CD4-positive, alpha-beta memory T cell (primary cell): ENCODE results near the gene SSU72. TPM values are rescaled to one million over a fixed set of nuclear protein-coding genes. Genes with fewer than 3 reads are reported as not detected.
A peak's percentile ranks its signal among the peaks of the same experiment; 100 is the strongest.

Experiments used
- CTCF ChIA-PET: fragments of 350-600 bp; sonication (Branson Sonifier 250); formaldehyde crosslinking; loops from one replicate; lab custom pipeline; 2021; ENCODE audit warnings: inconsistent platforms; ENCODE audit not compliant: partially characterized antibody; lab: Charles Lee
- POLR2A ChIA-PET: fragments of 350-600 bp; sonication (Branson Sonifier 250); formaldehyde crosslinking; loops from one replicate; lab custom pipeline; 2021; ENCODE audit not compliant: partially characterized antibody; lab: Charles Lee
- DNase-seq, 5 donors: peaks; one replicate each; pipeline versions ENCODE4 v3.0.0 to v3.0.0-alpha.2; 2020 to 2022; ENCODE audit warnings: mixed read lengths in 1 of 5
- H3K27ac ChIP-seq: one replicate; pipeline ENCODE4 v1.7.0; 2013; ENCODE audit warnings: low read depth, low read length
- H3K27me3 ChIP-seq: 2 replicates; pipeline ENCODE4 v1.7.0; 2013; ENCODE audit warnings: mild to moderate bottlenecking, low read length, moderate library complexity; ENCODE audit not compliant: insufficient read depth
- H3K36me3 ChIP-seq: 2 replicates; pipeline ENCODE4 v1.7.0; 2013; ENCODE audit warnings: mild to moderate bottlenecking, low read length, moderate library complexity; ENCODE audit not compliant: insufficient read depth
- H3K4me1 ChIP-seq: 2 replicates; pipeline ENCODE4 v1.7.0; 2013; ENCODE audit warnings: mild to moderate bottlenecking, low read length, moderate library complexity; ENCODE audit not compliant: insufficient read depth
- H3K4me3 ChIP-seq, 2 donors: one replicate each; pipeline ENCODE4 v1.7.0; 2013; ENCODE audit warnings: low read length in 2 of 2, mild to moderate bottlenecking in 1 of 2
- H3K9me3 ChIP-seq, 2 donors: one replicate each; pipeline ENCODE4 v1.7.0; 2013; ENCODE audit warnings: low read length in 2 of 2, control low read depth in 1 of 2; ENCODE audit not compliant: control insufficient read depth in 1 of 2
- H3K27ac Mint-ChIP-seq, 7 donors: one replicate each; pipeline ENCODE4 v1.8.0; 2020 to 2021; ENCODE audit warnings: mixed read lengths in 7 of 7, mild to moderate bottlenecking in 6 of 7, inconsistent platforms in 3 of 7, moderate library complexity in 3 of 7
- H3K27me3 Mint-ChIP-seq, 2 donors: one replicate each; pipeline ENCODE4 v1.8.0; 2020 to 2021; ENCODE audit warnings: mixed read lengths in 2 of 2
- H3K36me3 Mint-ChIP-seq, 2 donors: one replicate each; pipeline ENCODE4 v1.8.0; 2020 to 2021; ENCODE audit warnings: mixed read lengths in 2 of 2, inconsistent platforms in 1 of 2, mild to moderate bottlenecking in 1 of 2
- H3K4me1 Mint-ChIP-seq, 4 donors: one replicate each; pipeline ENCODE4 v1.8.0; 2020 to 2021; ENCODE audit warnings: mixed read lengths in 4 of 4, mild to moderate bottlenecking in 1 of 4
- H3K4me3 Mint-ChIP-seq, 8 donors: one replicate each; pipeline ENCODE4 v1.8.0; 2020 to 2021; ENCODE audit warnings: mixed read lengths in 8 of 8, mild to moderate bottlenecking in 7 of 8, moderate library complexity in 6 of 8, inconsistent platforms in 3 of 8
- H3K9me3 Mint-ChIP-seq, 8 donors: one replicate each; pipeline ENCODE4 v1.8.0; 2020 to 2021; ENCODE audit warnings: mixed read lengths in 8 of 8, mild to moderate bottlenecking in 5 of 8, inconsistent platforms in 3 of 8, moderate library complexity in 1 of 8
- intact Hi-C: fragments of 100-400 bp; cut with micrococcal nuclease; formaldehyde crosslinking; loops from one replicate; pipeline ENCODE4 v1.15.1; 2023
- polyA plus RNA-seq, 2 donors: library from polyadenylated mRNA; unstranded; fragments of 300-500 nt; fragmentation: Illumina TruSeq; gene quantifications; one replicate each; pipeline ENCODE4 v1.2.3, GENCODE V29; 2021
- total RNA-seq, 2 experiments: library from RNA; stranded (reverse); gene quantifications; one replicate each; pipeline ENCODE4 v1.2.3, GENCODE V29; 2021

SSU72 gene
- total and polyA plus RNA-seq, 4 experiments from 2014 or later, result 128 to 209 (median 167) TPM

GRCh38 chr1:1567152-1567875 is 7.3 kb downstream of the SSU72 start:
- Mint-ChIP-seq H3K27ac (peak overlapping the region in 6 of 7 donors; percentile 30 to 89 (median 62)), H3K4me3 (peak overlapping the region in 3 of 8 donors; percentile 20 to 58 (median 30)), H3K36me3 (peaks cover 25 to 60% of the 10 kb centered on the region in 2 donors)

DNA sequence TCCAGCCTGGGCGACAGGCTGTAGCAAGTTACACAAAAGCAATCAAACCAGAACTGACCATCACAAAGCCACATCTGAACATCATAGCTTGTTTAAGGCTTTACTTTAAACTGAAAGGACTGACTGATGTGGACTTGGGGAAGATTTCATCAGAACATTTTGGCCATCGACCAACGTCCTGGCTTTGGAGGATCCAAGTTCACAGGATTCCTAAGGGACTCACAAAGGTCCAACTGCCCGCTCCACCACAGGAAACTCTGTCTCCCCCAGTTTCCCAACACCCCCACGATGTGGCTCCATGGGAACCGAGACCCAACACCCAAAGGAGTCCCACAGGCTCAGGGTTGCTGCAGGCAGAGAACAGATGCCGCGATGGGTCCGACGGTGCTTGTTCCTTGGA is 9.3 kb downstream of the SSU72 start:
- Histone ChIP-seq H3K27ac (no peak overlapping the region), H3K9me3 (no peaks in the 10 kb centered on the region), H3K4me1 (peaks cover 33% of the 10 kb centered on the region), H3K36me3 (peaks cover 34% of the 10 kb centered on the region), H3K4me3 (no peak overlapping the region), H3K27me3 (no peaks in the 10 kb centered on the region)
- CTCF ChIA-PET, result no interaction called here
- Mint-ChIP-seq H3K9me3 (no peaks in the 10 kb centered on the region), H3K27me3 (no peaks in the 10 kb centered on the region), H3K27ac (peak overlapping the region in 1 of 7 donors; percentile 53), H3K36me3 (peaks cover 29 to 62% of the 10 kb centered on the region in 2 donors), H3K4me1 (peaks cover 19 to 47% (median 35%) of the 10 kb centered on the region in 4 donors), H3K4me3 (no peak overlapping the region)
- intact Hi-C loops, result no loop called here
- POLR2A ChIA-PET, result interaction anchor here (2.1 kb wide), 1 partner anchor 9 kb away, joined by 6 read pairs; no protein-coding TSS in a partner anchor
- DNase-seq, result no peak

More at GRCh38 chr1:1567152-1567875, 7.3 kb downstream of the SSU72 start:
- Histone ChIP-seq H3K27ac (no peak overlapping the region), H3K9me3 (no peaks in the 10 kb centered on the region), H3K4me3 (no peak overlapping the region), H3K4me1 (peaks cover 46% of the 10 kb centered on the region), H3K27me3 (no peaks in the 10 kb centered on the region), H3K36me3 (peaks cover 32% of the 10 kb centered on the region)
- intact Hi-C loops, result no loop called here
- H3K9me3 Mint-ChIP-seq, result no peaks in the 10 kb centered on the region
- no peak for DNase-seq
- H3K4me1 Mint-ChIP-seq, result peaks cover 25 to 57% (median 44%) of the 10 kb centered on the region in 4 donors
- CTCF ChIA-PET, result interaction anchor here (0.7 kb wide), 1 partner anchor 19 kb away, joined by 3 read pairs; no protein-coding TSS in a partner anchor
- no peaks in the 10 kb centered on the region for H3K27me3 Mint-ChIP-seq
- POLR2A ChIA-PET, result no interaction called here

- Mint-ChIP-seq H3K4me3 (no peak overlapping the region), H3K27me3 (no peaks in the 10 kb centered on the region), H3K27ac (peak overlapping the region in 2 of 7 donors; percentile 53 to 75), H3K4me1 (peaks cover 14 to 37% (median 26%) of the 10 kb centered on the region in 4 donors), H3K36me3 (peaks cover 28 to 56% of the 10 kb centered on the region in 2 donors), H3K9me3 (no peaks in the 10 kb centered on the region)
- ChIA-PET POLR2A (interaction anchor here (2.1 kb wide), 1 partner anchor 10 kb away, joined by 6 read pairs; no protein-coding TSS in a partner anchor), CTCF (no interaction called here)
- Histone ChIP-seq H3K27ac (no peak overlapping the region), H3K4me3 (no peak overlapping the region), H3K9me3 (no peaks in the 10 kb centered on the region), H3K27me3 (no peaks in the 10 kb centered on the region), H3K36me3 (peaks cover 27% of the 10 kb centered on the region), H3K4me1 (peaks cover 22% of the 10 kb centered on the region)
- DNase-seq, result no peak
- intact Hi-C loops, result no loop called here
Measured at GRCh38 chr1:1564268-1564667, 10.4 kb downstream of the SSU72 start.

- Histone ChIP-seq H3K9me3 (no peaks in the 10 kb centered on the region), H3K4me3 (no peak overlapping the region), H3K36me3 (peaks cover 27% of the 10 kb centered on the region), H3K4me1 (peaks cover 19% of the 10 kb centered on the region), H3K27ac (no peak overlapping the region), H3K27me3 (no peaks in the 10 kb centered on the region)
- no peaks in the 10 kb centered on the region for H3K9me3 Mint-ChIP-seq
- peaks cover 13 to 39% (median 25%) of the 10 kb centered on the region in 4 donors for H3K4me1 Mint-ChIP-seq
- H3K36me3 Mint-ChIP-seq, result peaks cover 28 to 54% of the 10 kb centered on the region in 2 donors
- intact Hi-C loops, result no loop called here
- ChIA-PET POLR2A (no interaction called here), CTCF (no interaction called here)
- DNase-seq, result no peak
- peak overlapping the region in 1 of 7 donors; percentile 37 for H3K27ac Mint-ChIP-seq
- no peaks in the 10 kb centered on the region for H3K27me3 Mint-ChIP-seq
- H3K4me3 Mint-ChIP-seq, result no peak overlapping the region
Measured at GRCh38 chr1:1563688-1564087, 11.0 kb downstream of the SSU72 start.

- Histone ChIP-seq H3K36me3 (peaks cover 27% of the 10 kb centered on the region), H3K4me3 (no peak overlapping the region), H3K27me3 (no peaks in the 10 kb centered on the region), H3K4me1 (peaks cover 10% of the 10 kb centered on the region), H3K9me3 (no peaks in the 10 kb centered on the region), H3K27ac (no peak overlapping the region)
- Mint-ChIP-seq H3K4me1 (peaks cover 11 to 39% (median 22%) of the 10 kb centered on the region in 4 donors), H3K9me3 (no peaks in the 10 kb centered on the region), H3K4me3 (no peak overlapping the region), H3K27ac (no peak overlapping the region), H3K27me3 (no peaks in the 10 kb centered on the region), H3K36me3 (peaks cover 28 to 54% of the 10 kb centered on the region in 2 donors)
- no peak for DNase-seq
- intact Hi-C loops, result no loop called here
- CTCF ChIA-PET, result no interaction called here
- POLR2A ChIA-PET, result no interaction called here
Measured at GRCh38 chr1:1562556-1563195, 12.0 kb downstream of the SSU72 start.

- Mint-ChIP-seq H3K9me3 (no peaks in the 10 kb centered on the region), H3K27ac (peak overlapping the region in 2 of 7 donors; percentile 19 to 83), H3K36me3 (peaks cover 25 to 48% of the 10 kb centered on the region in 2 donors), H3K27me3 (no peaks in the 10 kb centered on the region), H3K4me3 (no peak overlapping the region), H3K4me1 (peaks cover 5 to 32% (median 16%) of the 10 kb centered on the region in 4 donors)
- Histone ChIP-seq H3K9me3 (no peaks in the 10 kb centered on the region), H3K27ac (no peak overlapping the region), H3K4me1 (peaks cover 2% of the 10 kb centered on the region), H3K36me3 (peaks cover 27% of the 10 kb centered on the region), H3K27me3 (no peaks in the 10 kb centered on the region), H3K4me3 (no peak overlapping the region)
- intact Hi-C loops, result no loop called here
- ChIA-PET CTCF (no interaction called here), POLR2A (interaction anchor here (1.0 kb wide), 1 partner anchor 9 kb away, joined by 3 read pairs; no protein-coding TSS in a partner anchor)
- peak in 1 of 5 donors; percentile 9 for DNase-seq
Measured at GRCh38 chr1:1561801-1562470, 12.7 kb downstream of the SSU72 start.

- H3K36me3 Mint-ChIP-seq, result peaks cover 25 to 38% of the 10 kb centered on the region in 2 donors
- peaks cover 4 to 23% (median 8%) of the 10 kb centered on the region in 4 donors for H3K4me1 Mint-ChIP-seq
- ChIA-PET POLR2A (no interaction called here), CTCF (no interaction called here)
- no peak overlapping the region for H3K4me3 ChIP-seq
- no peak overlapping the region for H3K27ac ChIP-seq
- DNase-seq, result peak in 1 of 5 donors; percentile 2
- peak overlapping the region in 2 of 7 donors; percentile 51 to 53 for H3K27ac Mint-ChIP-seq
- H3K9me3 Mint-ChIP-seq, result no peaks in the 10 kb centered on the region
- H3K9me3 ChIP-seq, result no peaks in the 10 kb centered on the region
- no peak overlapping the region for H3K4me3 Mint-ChIP-seq
- intact Hi-C loops, result no loop called here
- peaks cover 27% of the 10 kb centered on the region for H3K36me3 ChIP-seq
- H3K4me1 ChIP-seq, result no peaks in the 10 kb centered on the region
- H3K27me3 ChIP-seq, result no peaks in the 10 kb centered on the region
- no peaks in the 10 kb centered on the region for H3K27me3 Mint-ChIP-seq
Measured at GRCh38 chr1:1560178-1560577, 14.5 kb downstream of the SSU72 start.
